GM19043 (cell line): ENCODE data around the gene H1-8.
"Not testable (repeated sequence)": the region's sequence is repeated elsewhere in the genome, so short reads cannot be mapped to it uniquely, and the experiment has no call there.

Source experiments
- ATAC-seq: cut with Tn5 transposase; IDR thresholded peaks from one replicate; pipeline ENCODE4 v1.9.1; 2021; ENCODE audit warnings: low read depth; ENCODE audit not compliant: unreplicated experiment

The H1-8 gene

DNA sequence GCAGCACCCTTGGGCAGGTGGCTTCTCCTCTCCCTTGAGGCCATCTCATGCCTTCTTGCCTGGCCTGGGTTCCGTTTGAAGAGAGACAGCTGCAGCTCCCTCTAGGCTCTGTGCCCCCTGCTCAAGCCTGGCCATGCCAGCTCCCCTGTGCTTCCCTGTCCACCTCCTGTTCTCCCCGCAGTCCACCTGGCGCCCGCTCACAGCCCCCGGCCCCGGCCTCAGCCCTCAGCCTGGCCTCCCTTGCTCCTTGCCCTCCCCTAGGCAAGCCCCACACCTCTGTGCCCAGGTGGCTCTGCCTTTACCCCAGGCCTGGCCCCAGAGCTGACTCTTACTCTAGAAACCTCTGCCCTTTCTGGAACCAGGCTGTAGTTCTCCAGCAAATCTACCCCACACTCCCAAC lies 28.4 kb upstream of the H1-8 start:
- no peak for ATAC-seq

DNA sequence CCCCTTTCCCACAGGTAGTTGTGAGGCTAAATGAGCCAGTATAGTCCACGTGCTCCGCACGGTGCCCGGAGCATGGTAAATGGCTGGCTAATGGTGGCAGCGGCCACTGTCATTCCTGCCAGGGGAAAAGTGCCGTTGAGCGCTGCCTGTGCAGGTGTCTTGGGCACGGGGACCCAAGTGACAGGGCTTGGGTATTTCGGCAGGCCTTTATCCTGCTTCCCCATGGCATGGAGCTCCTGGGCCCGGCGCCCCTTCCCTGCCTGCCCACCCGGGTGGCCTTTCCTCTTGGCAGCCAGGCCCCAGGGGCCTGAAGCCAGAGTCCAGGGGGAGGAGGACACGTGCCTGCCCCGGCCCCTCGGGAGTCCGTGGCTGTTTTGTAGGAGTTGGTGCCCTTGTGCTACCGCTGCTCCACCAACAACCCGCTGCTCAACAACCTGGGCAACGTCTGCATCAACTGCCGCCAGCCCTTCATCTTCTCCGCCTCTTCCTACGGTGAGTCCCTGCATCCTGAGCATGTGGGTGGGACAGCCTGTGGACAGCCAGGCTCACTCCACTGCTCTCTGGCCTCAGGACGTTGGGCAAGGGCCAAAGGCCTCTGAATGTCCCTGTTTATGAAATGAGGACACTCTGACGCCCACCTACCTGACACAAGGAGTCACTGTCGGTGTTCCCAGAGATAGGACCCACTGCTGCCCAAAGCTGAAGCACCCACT lies 27.7 kb upstream of the H1-8 start:
- not testable (repeated sequence) for ATAC-seq

DNA sequence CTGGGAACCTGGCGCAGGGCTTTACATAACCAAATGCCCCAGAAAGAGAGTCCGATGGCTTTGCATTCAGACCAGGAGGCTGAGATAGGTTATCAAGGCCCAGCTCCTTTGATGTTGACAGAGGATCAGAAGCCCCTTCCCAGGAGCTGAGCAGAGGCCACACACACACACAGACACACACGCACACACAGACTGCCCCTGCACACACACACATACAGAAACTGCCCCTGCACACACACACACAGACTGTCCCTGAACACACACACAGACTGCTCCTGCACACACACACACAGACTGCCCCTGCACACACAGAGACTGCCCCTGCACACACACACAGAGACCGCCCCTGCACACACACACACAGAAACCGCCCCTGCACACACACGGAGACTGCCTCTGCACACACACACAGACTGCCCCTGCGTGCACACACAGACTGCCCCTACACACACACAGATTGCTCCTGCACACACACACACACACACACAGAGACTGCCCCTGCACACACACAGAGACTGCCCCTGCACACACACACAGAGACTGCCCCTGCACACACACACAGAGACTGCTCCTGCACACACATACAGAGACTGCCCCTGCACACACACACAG lies 27.0 kb upstream of the H1-8 start:
- ATAC-seq = not testable (repeated sequence)

DNA sequence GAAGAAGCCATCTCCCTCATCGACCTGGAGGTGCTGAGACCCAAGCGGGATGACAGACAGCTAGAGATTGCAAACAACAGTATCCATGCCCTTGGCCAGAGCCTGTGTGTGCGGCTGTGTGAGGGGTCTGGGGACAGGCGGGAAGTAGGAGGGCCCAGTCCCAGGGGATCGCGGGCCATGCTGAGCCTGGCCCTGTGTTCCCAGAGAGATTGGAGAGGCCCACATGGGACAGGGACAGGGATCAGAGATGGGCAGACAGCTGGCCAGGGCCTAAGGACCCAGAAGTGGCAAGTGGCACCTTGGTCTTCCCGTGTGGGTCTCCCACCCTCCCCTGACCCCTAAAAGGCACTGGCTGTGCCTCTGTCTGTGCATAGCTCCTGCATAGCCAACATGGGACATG lies 25.5 kb upstream of the H1-8 start:
- ATAC-seq = no peak

DNA sequence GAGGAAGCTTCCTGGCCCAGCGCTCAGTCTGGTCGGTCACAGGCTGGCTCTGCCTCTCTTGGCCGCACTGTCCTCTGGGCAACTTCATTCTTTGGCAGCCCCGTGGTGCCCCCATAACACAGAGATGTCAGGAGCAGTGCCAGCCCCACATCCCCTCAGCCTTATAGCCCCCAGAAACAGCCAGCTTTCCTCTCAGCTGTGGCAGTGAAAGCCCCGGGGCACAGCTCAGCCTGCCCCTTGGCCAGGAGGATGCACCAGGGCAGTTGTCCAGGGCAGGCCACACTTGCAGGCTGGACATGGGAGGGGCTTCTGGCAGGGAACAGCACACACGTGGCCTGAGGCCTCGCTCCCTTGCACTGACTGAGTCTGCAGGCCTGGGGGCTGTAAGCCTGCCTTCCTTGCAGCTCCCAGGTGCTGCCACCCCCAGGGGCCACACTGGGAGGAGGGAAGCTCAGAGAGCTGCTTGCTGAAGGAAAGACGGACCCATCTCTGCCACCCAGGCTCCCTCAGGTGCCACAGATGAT lies 24.9 kb upstream of the H1-8 start:
- no peak for ATAC-seq

DNA sequence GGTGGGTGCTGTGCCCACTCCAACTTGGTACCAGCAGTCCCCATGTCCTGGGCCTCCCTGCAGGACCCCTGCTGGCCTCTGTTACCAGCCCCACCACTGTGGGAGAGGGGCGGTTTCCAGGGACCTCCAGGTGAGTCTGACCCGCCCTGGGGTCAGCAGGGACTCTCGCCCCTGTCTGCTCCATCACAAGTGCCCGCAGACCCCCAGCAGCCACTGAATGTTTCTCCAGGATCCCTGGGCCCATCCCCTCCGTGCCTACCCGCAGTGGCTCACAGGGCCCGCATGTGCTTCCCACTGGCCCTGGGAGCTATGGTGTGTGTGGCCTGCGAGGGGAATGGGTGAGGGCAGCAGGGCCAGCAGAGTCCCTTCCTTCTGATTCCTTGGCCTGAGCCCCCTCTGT lies 24.4 kb upstream of the H1-8 start:
- no peak for ATAC-seq

DNA sequence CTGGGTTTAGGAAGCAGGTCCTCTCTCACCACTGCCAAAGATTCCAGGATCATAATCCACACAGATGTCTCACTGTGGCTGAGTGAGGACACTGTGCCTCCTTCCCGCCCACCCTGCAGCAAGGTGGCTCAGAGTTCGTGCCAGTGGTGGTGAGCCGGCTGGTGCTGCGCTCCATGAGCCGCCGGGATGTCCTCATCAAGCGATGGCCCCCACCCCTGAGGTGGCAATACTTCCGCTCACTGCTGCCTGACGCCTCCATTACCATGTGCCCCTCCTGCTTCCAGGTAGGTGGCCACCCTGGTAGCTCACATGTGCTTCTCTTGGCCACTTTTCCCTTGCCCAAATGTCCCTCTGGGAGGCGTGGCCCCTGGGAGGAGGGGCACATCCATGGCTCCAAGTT lies 23.5 kb upstream of the H1-8 start:
- no peak for ATAC-seq

DNA sequence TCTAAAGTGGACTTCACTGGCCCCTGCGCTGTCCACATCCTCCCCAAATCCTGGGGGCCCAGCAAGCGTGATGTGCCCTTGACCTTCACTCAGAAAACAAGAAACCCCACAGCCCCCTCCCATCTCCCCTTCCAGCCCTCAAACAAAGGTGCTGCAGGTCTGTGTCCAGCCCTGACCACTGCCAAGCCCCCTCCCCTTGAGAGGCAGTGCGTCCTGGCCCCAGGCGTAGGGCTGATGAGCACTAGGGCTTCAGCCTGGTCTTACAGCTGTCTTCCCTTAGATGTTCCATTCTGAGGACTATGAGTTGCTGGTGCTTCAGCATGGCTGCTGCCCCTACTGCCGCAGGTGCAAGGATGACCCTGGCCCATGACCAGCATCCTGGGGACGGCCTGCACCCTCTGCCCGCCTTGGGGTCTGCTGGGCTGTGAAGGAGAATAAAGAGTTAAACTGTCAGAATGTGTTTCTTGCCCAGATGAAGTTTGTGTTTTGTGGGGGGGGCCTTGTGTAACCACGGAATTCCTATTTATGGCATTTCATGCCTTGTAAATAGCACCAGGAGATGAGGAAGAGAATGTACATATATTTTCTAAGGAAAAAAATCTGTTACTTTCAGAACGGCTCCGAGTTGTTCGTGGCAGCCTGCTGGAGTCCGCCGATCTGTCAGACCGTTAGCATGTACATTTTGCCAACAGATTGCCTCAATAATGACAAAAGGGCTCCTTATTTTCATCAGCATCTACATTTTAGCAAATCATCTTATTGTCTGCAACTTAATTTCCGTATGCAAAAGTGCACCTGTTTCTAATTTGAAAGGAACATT lies 22.9 kb upstream of the H1-8 start:
- ATAC-seq = no peak

DNA sequence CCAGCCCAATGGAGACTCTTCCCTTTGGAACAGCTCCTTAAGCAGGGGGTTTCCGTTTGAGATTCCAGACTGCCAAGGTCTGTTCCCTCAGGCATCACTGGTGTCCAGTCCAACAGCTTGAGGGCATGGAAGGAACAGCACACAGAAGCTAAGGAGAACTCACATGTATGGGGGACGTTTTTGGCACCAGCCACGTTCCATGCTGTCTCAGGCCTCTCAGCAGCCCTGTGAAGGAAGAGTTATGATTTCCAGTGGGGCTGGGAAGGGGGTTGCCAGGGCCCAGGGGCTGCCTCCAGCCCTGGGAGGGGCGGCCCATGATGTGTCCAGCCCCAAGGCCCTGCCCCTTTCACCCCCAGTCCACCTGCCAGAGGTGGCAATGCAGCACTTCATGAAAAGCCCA lies 22.0 kb upstream of the H1-8 start:
- ATAC-seq = no peak

DNA sequence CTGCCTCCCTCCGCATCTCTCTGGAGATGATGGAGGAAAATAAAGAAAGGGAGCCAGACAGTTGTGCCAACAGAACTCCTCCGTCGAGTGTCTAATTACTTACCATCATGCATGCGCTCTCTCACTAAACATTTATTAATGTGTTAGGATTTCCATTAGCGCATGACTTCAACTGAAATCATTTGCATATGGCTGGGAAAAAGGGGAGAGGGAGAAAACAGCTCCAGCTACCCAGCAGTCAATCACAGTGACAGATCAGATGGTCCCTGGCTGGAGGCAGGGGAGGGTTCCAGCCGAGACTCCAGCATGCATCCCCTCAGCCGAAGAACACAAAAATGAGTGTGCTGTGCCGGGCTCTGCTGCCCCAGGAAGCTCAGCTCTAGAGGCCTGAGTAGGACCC lies 21.4 kb upstream of the H1-8 start:
- ATAC-seq = no peak

DNA sequence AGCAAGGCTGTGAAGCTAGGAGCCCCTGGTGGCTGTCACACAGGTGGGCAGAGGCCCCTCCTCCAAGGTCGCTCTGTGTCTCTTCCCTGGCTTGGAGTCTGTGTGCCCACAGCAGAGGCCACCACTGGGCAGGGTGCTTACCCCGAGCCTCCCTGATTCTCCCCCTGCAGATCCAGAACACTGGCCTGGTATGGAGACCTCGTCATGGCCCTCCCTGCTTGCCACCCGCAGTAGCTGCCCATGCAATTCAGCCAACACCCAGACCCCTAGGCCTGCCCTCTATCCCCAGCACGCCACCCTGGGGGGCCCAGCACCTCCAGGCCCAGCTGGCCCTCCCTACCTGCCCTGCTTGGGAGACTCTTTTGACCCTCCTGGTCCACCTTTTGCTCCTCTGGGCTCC lies 20.0 kb upstream of the H1-8 start:
- no peak for ATAC-seq

DNA sequence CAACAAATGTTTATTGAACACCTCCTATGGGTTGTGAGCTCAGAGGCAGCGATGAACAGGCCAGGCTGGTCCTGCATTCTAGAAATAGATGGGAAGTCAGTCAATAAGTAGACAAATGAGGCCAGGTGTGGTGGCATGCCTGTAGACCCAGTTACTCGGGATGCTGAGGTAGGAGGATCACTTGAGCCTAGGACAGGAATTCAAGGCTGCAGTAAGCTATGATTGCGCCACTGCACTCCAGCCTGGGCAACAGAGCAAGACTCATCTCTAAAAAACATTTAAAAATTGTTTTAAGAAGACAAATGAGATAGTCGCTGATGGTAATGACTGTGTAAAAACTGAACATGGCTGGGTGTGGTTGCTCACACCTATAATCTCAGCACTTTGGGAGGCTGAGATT lies 18.9 kb upstream of the H1-8 start:
- ATAC-seq = no peak

DNA sequence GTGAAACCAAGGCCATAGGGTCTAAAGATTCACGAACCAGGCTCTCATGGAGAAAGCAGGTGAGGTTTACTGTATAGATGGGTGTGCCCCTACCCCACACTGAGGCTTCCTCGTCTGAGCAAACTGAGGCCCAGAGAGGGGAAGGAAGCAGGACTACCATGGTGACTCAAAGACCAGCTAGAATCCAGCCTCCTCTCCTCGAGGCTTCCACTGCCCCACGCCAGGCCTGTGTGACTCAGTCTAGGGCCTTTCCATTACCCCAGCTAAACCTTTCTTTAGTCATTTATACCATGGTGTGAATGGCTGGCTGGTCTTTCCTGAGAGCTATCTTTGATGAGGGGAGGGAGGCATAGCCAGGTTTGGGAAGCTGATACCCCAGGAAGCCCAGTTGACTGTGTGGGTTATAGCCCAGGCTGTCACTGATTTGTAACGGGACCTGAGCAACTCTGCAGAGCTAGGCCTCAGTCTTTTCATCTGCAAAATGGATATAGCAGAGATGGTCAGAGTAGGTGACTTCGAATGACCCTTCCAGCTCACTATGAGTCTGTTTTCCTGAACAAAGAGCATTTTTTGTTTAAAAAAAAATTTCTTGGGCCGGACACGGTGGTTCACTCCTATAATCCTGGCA lies 17.5 kb upstream of the H1-8 start:
- ATAC-seq = no peak

DNA sequence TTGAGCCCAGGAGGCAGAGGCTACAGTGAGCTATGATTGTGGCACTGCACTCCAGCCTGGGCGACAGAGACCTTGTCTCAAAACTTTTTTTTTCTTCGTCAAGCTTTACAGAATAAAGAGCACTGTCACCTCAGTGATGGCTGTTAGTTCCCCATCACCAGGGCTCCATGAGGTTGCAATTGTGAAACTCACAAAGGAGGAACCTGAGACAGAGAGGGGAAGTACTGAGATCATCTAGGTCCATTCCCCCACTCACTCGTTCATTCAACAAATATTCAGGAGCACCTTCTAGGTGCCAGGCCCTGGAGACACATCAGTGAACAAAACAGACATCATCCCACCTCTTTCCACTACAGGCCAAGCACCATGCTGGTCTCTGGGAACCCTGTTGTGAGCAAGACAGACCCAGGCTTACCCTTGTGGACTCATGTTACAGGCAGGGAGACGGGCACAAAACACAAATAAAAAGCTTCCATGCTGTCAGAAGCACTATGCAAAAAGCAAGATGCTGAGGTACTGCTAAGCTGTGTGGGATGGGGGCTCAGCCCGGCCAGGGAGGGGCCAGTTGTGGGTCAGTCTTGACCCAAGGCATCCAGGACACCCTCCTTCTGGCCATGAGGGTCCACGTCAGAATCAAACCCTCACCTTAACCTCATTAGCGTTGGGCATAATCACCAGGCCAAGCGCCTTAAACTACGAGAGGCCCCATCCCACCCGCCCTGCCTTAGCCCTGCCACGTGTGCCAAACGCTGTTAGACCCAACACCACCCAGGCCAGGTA lies 16.7 kb upstream of the H1-8 start:
- ATAC-seq = peak; percentile 87

DNA sequence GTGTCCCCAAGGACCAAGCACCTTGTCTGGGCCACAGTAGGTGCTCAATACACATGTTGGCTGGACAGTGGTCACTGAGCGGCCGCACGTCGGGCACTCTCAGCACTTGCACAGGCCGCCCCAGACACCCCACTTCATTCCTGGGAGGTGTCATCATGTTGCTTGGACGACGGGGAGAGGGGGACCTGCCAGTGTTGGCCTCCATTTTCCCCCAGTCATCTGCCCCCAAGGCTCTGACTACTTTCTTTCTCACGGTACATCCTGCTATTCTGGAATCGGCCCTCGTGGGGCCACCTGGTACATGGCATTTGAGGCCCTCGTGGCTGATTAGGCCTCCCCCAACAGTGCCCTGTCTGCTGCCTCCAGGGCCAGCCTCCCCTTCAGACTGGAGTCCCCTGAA lies 15.7 kb upstream of the H1-8 start:
- ATAC-seq = no peak

DNA sequence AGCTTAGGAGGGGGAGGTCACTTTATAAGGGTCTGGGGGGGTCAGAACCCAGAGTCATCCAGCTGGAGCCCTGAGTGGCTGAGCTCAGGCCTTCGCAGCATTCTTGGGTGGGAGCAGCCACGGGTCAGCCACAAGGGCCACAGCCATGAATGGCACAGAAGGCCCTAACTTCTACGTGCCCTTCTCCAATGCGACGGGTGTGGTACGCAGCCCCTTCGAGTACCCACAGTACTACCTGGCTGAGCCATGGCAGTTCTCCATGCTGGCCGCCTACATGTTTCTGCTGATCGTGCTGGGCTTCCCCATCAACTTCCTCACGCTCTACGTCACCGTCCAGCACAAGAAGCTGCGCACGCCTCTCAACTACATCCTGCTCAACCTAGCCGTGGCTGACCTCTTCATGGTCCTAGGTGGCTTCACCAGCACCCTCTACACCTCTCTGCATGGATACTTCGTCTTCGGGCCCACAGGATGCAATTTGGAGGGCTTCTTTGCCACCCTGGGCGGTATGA lies 14.3 kb upstream of the H1-8 start, which contains the start of gene RHO:
Gene RHO, plus strand, starts transcription at position 51 of the 512 bp plus-strand sequence. Its CDS starts 95 bp downstream, at position 146.
- ATAC-seq = no peak

DNA sequence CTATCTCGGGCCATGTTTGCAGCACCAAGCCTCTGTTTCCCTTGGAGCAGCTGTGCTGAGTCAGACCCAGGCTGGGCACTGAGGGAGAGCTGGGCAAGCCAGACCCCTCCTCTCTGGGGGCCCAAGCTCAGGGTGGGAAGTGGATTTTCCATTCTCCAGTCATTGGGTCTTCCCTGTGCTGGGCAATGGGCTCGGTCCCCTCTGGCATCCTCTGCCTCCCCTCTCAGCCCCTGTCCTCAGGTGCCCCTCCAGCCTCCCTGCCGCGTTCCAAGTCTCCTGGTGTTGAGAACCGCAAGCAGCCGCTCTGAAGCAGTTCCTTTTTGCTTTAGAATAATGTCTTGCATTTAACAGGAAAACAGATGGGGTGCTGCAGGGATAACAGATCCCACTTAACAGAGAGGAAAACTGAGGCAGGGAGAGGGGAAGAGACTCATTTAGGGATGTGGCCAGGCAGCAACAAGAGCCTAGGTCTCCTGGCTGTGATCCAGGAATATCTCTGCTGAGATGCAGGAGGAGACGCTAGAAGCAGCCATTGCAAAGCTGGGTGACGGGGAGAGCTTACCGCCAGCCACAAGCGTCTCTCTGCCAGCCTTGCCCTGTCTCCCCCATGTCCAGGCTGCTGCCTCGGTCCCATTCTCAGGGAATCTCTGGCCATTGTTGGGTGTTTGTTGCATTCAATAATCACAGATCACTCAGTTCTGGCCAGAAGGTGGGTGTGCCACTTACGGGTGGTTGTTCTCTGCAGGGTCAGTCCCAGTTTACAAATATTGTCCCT lies 13.4 kb upstream of the H1-8 start:
- no peak for ATAC-seq

DNA sequence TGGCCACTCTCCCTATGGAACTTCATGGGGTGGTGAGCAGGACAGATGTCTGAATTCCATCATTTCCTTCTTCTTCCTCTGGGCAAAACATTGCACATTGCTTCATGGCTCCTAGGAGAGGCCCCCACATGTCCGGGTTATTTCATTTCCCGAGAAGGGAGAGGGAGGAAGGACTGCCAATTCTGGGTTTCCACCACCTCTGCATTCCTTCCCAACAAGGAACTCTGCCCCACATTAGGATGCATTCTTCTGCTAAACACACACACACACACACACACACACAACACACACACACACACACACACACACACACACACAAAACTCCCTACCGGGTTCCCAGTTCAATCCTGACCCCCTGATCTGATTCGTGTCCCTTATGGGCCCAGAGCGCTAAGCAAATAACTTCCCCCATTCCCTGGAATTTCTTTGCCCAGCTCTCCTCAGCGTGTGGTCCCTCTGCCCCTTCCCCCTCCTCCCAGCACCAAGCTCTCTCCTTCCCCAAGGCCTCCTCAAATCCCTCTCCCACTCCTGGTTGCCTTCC lies 12.7 kb upstream of the H1-8 start:
- no peak for ATAC-seq

DNA sequence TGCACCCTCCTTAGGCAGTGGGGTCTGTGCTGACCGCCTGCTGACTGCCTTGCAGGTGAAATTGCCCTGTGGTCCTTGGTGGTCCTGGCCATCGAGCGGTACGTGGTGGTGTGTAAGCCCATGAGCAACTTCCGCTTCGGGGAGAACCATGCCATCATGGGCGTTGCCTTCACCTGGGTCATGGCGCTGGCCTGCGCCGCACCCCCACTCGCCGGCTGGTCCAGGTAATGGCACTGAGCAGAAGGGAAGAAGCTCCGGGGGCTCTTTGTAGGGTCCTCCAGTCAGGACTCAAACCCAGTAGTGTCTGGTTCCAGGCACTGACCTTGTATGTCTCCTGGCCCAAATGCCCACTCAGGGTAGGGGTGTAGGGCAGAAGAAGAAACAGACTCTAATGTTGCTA lies 12.2 kb upstream of the H1-8 start:
- ATAC-seq = no peak
